HG03575 (cell line): Measurements from ENCODE around the gene EFNB3.

Experiments used
- ATAC-seq: cut with Tn5 transposase; IDR thresholded peaks from one replicate; pipeline ENCODE4 v1.9.1; 2021; ENCODE audit not compliant: unreplicated experiment, insufficient number of reproducible peaks, low FRiP score; ENCODE audit errors: extremely low read depth

The EFNB3 gene

GRCh38 chr17:7695586-7695985 lies 9.4 kb upstream of the EFNB3 start:
- no peak for ATAC-seq

- no peak for ATAC-seq
Observed at GRCh38 chr17:7697828-7698588, 7.0 kb upstream of the EFNB3 start.

GRCh38 chr17:7700510-7700909 lies 4.5 kb upstream of the EFNB3 start:
- no peak for ATAC-seq

- no peak for ATAC-seq
Observed at GRCh38 chr17:7701681-7702080, 3.3 kb upstream of the EFNB3 start.

- ATAC-seq, result no peak
Observed at GRCh38 chr17:7702776-7703175, 2.2 kb upstream of the EFNB3 start.

GRCh38 chr17:7703584-7704479 lies 1.2 kb upstream of the EFNB3 start:
- ATAC-seq, result no peak

- ATAC-seq, result no peak
Observed at GRCh38 chr17:7705269-7706255, 560 bp downstream of the EFNB3 start.

GRCh38 chr17:7706631-7707354 lies 1.8 kb downstream of the EFNB3 start:
- ATAC-seq, result no peak

- no peak for ATAC-seq
Observed at GRCh38 chr17:7707446-7707845, 2.4 kb downstream of the EFNB3 start.

- ATAC-seq, result no peak
Observed at GRCh38 chr17:7707858-7708750, 3.1 kb downstream of the EFNB3 start.

GRCh38 chr17:7709031-7709430 lies 4.0 kb downstream of the EFNB3 start:
- no peak for ATAC-seq

- ATAC-seq, result no peak
Observed at GRCh38 chr17:7710301-7710700, 5.3 kb downstream of the EFNB3 start.

GRCh38 chr17:7711051-7711755 lies 6.2 kb downstream of the EFNB3 start:
- no peak for ATAC-seq

- no peak for ATAC-seq
Observed at GRCh38 chr17:7712111-7712771, 7.2 kb downstream of the EFNB3 start.

GRCh38 chr17:7713782-7714181 lies 8.8 kb downstream of the EFNB3 start:
- no peak for ATAC-seq

- ATAC-seq, result no peak
Observed at GRCh38 chr17:7714721-7715594, 10.0 kb downstream of the EFNB3 start.
